HCT116 (cell line): ENCODE data around the gene LMBR1L. TPM values are rescaled to one million over a fixed set of nuclear protein-coding genes. Genes with fewer than 3 reads are reported as not detected.

Source experiments
- ATAC-seq: fragments of 200-7000 bp; cut with Tn5 transposase; 2 replicates; pipeline ENCODE4 v1.9.1; 2020; ENCODE audit warnings: mild to moderate bottlenecking, moderate library complexity
- BruUV-seq: library from RNA; stranded (reverse); fragments of 400-500 nt; replicated peaks from 2 replicates; lab custom pipeline; 2021; lab: Mats Ljungman, UMichigan
- CTCF ChIA-PET: fragments of 300-600 bp; sonication (Branson Sonifier 250); formaldehyde crosslinking; loops from one replicate; lab custom pipeline; 2021; ENCODE audit warnings: antibody characterized with exemption; lab: Charles Lee
- POLR2A ChIA-PET: fragments of 300-600, 350-600 bp; sonication (Branson Sonifier 250); formaldehyde crosslinking; loops from one replicate; lab custom pipeline; 2021; ENCODE audit warnings: antibody characterized with exemption; lab: Charles Lee
- RAD21 ChIA-PET, 2 experiments: fragments of 300-600 bp; sonication (Branson Sonifier 250); formaldehyde crosslinking; loops; one replicate each; lab custom pipeline; 2023; ENCODE audit warnings: low total read pairs in 2 of 2; ENCODE audit not compliant: uncharacterized antibody in 2 of 2, unreplicated experiment in 2 of 2, low non-redundant PET in 1 of 2; lab: Charles Lee
- DNase-seq: peaks from one replicate; pipeline ENCODE4 v3.0.0-alpha.2; 2010; ENCODE audit warnings: low read depth, low spot score
- H2AFZ ChIP-seq: fragments of 200-600 bp; shearing (Covaris generic), sonication (generic); 2 replicates; pipeline ENCODE4 v1.6.1; 2017; ENCODE audit warnings: low read depth, mixed run types, mixed read lengths, antibody characterized with exemption, low read length; ENCODE audit not compliant: poor library complexity, severe bottlenecking
- H3K27ac ChIP-seq: 2 replicates; pipeline ENCODE4 v1.5.1; 2012; ENCODE audit warnings: low read depth, low read length
- H3K27me3 ChIP-seq: fragments of 200-600 bp; sonication (generic); 2 replicates; pipeline ENCODE4 v1.6.1; 2016; ENCODE audit warnings: mixed run types, low read length, mixed read lengths; ENCODE audit not compliant: insufficient read depth
- H3K36me3 ChIP-seq, 2 experiments: fragments of 200-500 bp in 1 of 2; fragments of 200-600 bp in 1 of 2; sonication (Bioruptor generic) in 1 of 2; sonication (generic) in 1 of 2; 2 replicates each; pipeline versions ENCODE4 v1.5.1 to v1.6.1; 2014 to 2016; ENCODE audit warnings: low read length in 2 of 2, inconsistent platforms in 1 of 2, mixed read lengths in 1 of 2, mixed run types in 1 of 2; ENCODE audit not compliant: insufficient read depth in 2 of 2, control insufficient read depth in 1 of 2
- H3K4me1 ChIP-seq, 2 experiments: fragments of 200-600 bp in 1 of 2; sonication (generic) in 1 of 2; 2 replicates each; pipeline versions ENCODE4 v1.5.1 to v1.6.1; 2012 to 2017; ENCODE audit warnings: low read length in 2 of 2, inconsistent platforms in 1 of 2, mild to moderate bottlenecking in 1 of 2, mixed read lengths in 1 of 2, mixed run types in 1 of 2, moderate library complexity in 1 of 2; ENCODE audit not compliant: insufficient read depth in 2 of 2, control insufficient read depth in 1 of 2
- H3K4me2 ChIP-seq: fragments of 200-600 bp; sonication (generic); 2 replicates; pipeline ENCODE4 v1.6.1; 2017; ENCODE audit warnings: mixed run types, low read length, mixed read lengths
- H3K4me3 ChIP-seq, 2 experiments: fragments of 200-600 bp in 1 of 2; sonication (generic) in 1 of 2; replicated peaks in 1 of 2; 2 replicates each; pipeline ENCODE4 v1.5.1; 2011 to 2016; ENCODE audit warnings: low read length in 2 of 2, control low read depth in 1 of 2, low read depth in 1 of 2, mild to moderate bottlenecking in 1 of 2, mixed read lengths in 1 of 2, mixed run types in 1 of 2
- H3K79me2 ChIP-seq: fragments of 200-600 bp; sonication (generic); 2 replicates; pipeline ENCODE4 v1.6.1; 2017; ENCODE audit warnings: mild to moderate bottlenecking, mixed run types, low read length, moderate library complexity, mixed read lengths; ENCODE audit not compliant: insufficient read depth
- H3K9ac ChIP-seq: fragments of 200-600 bp; sonication (generic); 2 replicates; pipeline ENCODE4 v1.6.1; 2016; ENCODE audit warnings: low read length, mixed read lengths
- H3K9me2 ChIP-seq: fragments of 200-600 bp; sonication (generic), shearing (Covaris generic); 2 replicates; pipeline ENCODE4 v1.6.1; 2017; ENCODE audit warnings: mixed run types, mild to moderate bottlenecking, moderate library complexity; ENCODE audit not compliant: insufficient read depth
- H3K9me3 ChIP-seq, 2 experiments: fragments of 200-500 bp in 1 of 2; fragments of 200-600 bp in 1 of 2; sonication (Bioruptor generic) in 1 of 2; sonication (generic) in 1 of 2; 2 replicates each; pipeline ENCODE4 v1.6.1; 2014 to 2017; ENCODE audit warnings: low read length in 2 of 2, mixed read lengths in 2 of 2, inconsistent platforms in 1 of 2, low read depth in 1 of 2, mild to moderate bottlenecking in 1 of 2, mixed run types in 1 of 2, moderate library complexity in 1 of 2; ENCODE audit not compliant: control insufficient read depth in 1 of 2, insufficient read depth in 1 of 2
- H4K20me1 ChIP-seq: fragments of 200-600 bp; sonication (generic), shearing (Covaris generic); 2 replicates; pipeline ENCODE4 v1.6.1; 2017; ENCODE audit warnings: mixed run types, mild to moderate bottlenecking, moderate library complexity; ENCODE audit not compliant: insufficient read depth
- CBX3 ChIP-seq: IDR thresholded peaks from 2 replicates; pipeline ENCODE4 v1.6.1; 2012; ENCODE audit warnings: low read depth
- CEBPB ChIP-seq: IDR thresholded peaks from 2 replicates; pipeline ENCODE4 v1.6.1; 2012; ENCODE audit warnings: low read depth
- ELF1 ChIP-seq: IDR thresholded peaks from 2 replicates; pipeline ENCODE4 v1.6.1; 2012; ENCODE audit warnings: low read depth, borderline replicate concordance
- EZH2 ChIP-seq: fragments of 200-600 bp; sonication (generic); IDR thresholded peaks from 2 replicates; pipeline ENCODE4 v1.6.1; 2017; ENCODE audit warnings: antibody characterized with exemption, mixed run types
- EZH2phosphoT487 ChIP-seq: fragments of 200-600 bp; IDR thresholded peaks from 2 replicates; pipeline ENCODE4 v1.6.1; 2018; ENCODE audit warnings: antibody characterized with exemption, borderline replicate concordance
- JUND ChIP-seq: IDR thresholded peaks from 2 replicates; pipeline ENCODE4 v1.6.1; 2012
- MAX ChIP-seq: IDR thresholded peaks from 2 replicates; pipeline ENCODE4 v1.6.1; 2012
- POLR2A ChIP-seq: IDR thresholded peaks from 2 replicates; pipeline ENCODE4 v1.7.0; 2011; ENCODE audit warnings: borderline replicate concordance; ENCODE audit not compliant: insufficient read depth, insufficient read length; ENCODE audit errors: extremely low read depth
- REST ChIP-seq: IDR thresholded peaks from 2 replicates; pipeline ENCODE4 v1.6.1; 2012; ENCODE audit warnings: low read depth
- SRF ChIP-seq: IDR thresholded peaks from 2 replicates; pipeline ENCODE4 v1.6.1; 2012; ENCODE audit warnings: low read depth
- TCF7L2 ChIP-seq: IDR thresholded peaks from 2 replicates; pipeline ENCODE4 v1.7.0; 2011; ENCODE audit warnings: borderline replicate concordance, inconsistent platforms; ENCODE audit not compliant: insufficient read depth, insufficient read length; ENCODE audit errors: extremely low read depth
- YY1 ChIP-seq: IDR thresholded peaks from 2 replicates; pipeline ENCODE4 v1.6.1; 2011; ENCODE audit warnings: low read length, low read depth, moderate library complexity, mild to moderate bottlenecking; ENCODE audit not compliant: insufficient replicate concordance; ENCODE audit errors: extremely low read depth
- intact Hi-C: fragments of 100-400 bp; cut with micrococcal nuclease; formaldehyde crosslinking; loops from 2 replicates; pipeline ENCODE4 v1.10.0; 2022
- total RNA-seq: library from RNA; stranded (reverse); gene quantifications from one replicate; pipeline ENCODE4 v1.2.1, GENCODE V29; 2021; ENCODE audit not compliant: unreplicated experiment
- TF ChIP-seq, protein P1 (sequence below): IDR thresholded peaks from 2 replicates; pipeline ENCODE4 v1.6.1; 2012

The LMBR1L gene
- total RNA-seq, 1 experiment from 2014 or later, result 44.4 TPM

GRCh38 chr12:49100380-49100779 lies 10.3 kb downstream of the LMBR1L start:
- no peak overlapping the region for H3K4me2 ChIP-seq
- H3K9ac ChIP-seq, result no peak overlapping the region
- H3K27me3 ChIP-seq, result no peaks in the 10 kb centered on the region
- H3K27ac ChIP-seq, result no peak overlapping the region
- no TSS peak for BruUV-seq
- ChIA-PET POLR2A (no interaction called here), CTCF (interaction anchor here (0.9 to 4.9 kb wide), 5 partner anchors 8 to 37 kb away, joined by 3 to 59 read pairs (median 9); partner anchors contain the start of gene LMBR1L), RAD21 (no interaction called here)
- peaks cover 10 to 12% of the 10 kb centered on the region in 2 experiments; a peak in 2 of 4 replicates for H3K36me3 ChIP-seq
- no peak overlapping the region for H3K4me3 ChIP-seq
- intact Hi-C loops, result no loop called here
- H2AFZ ChIP-seq, result no peak overlapping the region
- H3K9me3 ChIP-seq, result no peaks in the 10 kb centered on the region
- H3K4me1 ChIP-seq, result no peaks in the 10 kb centered on the region
- H3K9me2 ChIP-seq, result no peaks in the 10 kb centered on the region
- ATAC-seq, result no peak
- TF ChIP-seq MAX (no peak), CEBPB (no peak), CBX3 (no peak), EZH2phosphoT487 (no peak), SRF (no peak), REST (no peak), TCF7L2 (no peak), EZH2 (no peak), ELF1 (no peak), POLR2A (no peak), YY1 (no peak), JUND (no peak)
- TF ChIP-seq, protein P1, sequence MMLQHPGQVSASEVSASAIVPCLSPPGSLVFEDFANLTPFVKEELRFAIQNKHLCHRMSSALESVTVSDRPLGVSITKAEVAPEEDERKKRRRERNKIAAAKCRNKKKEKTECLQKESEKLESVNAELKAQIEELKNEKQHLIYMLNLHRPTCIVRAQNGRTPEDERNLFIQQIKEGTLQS, result no peak
- no peak for DNase-seq
- no peaks in the 10 kb centered on the region for H3K79me2 ChIP-seq
- H4K20me1 ChIP-seq, result no peaks in the 10 kb centered on the region
